Activated CD8-positive, alpha-beta T cell treated with anti-CD3 and anti-CD28 coated beads for 36 hours (primary cell): ENCODE results near the gene KMT2E. TPM values are rescaled to one million over a fixed set of nuclear protein-coding genes. Genes with fewer than 3 reads are reported as not detected.
A peak's percentile ranks its signal among the peaks of the same experiment; 100 is the strongest.

Experiments
- ATAC-seq: fragments of 200-7000 bp; cut with Tn5 transposase; one replicate; pipeline ENCODE4 v1.10.0; 2021; ENCODE audit warnings: mild to moderate bottlenecking, moderate library complexity
- CTCF ChIA-PET: fragments of 350-600 bp; sonication (Branson Sonifier 250); formaldehyde crosslinking; loops from one replicate; lab custom pipeline; 2021; ENCODE audit warnings: antibody characterized with exemption; lab: Charles Lee
- POLR2A ChIA-PET: fragments of 350-600 bp; sonication (Branson Sonifier 250); formaldehyde crosslinking; loops from one replicate; lab custom pipeline; 2021; ENCODE audit warnings: antibody characterized with exemption; lab: Charles Lee
- DNase-seq: peaks from one replicate; pipeline ENCODE4 v3.0.0-alpha.2; 2020
- H3K27ac Mint-ChIP-seq: one replicate; pipeline ENCODE4 v1.8.0; 2021; ENCODE audit warnings: mild to moderate bottlenecking, mixed read lengths
- H3K27me3 Mint-ChIP-seq: one replicate; pipeline ENCODE4 v1.8.0; 2021; ENCODE audit warnings: mixed read lengths
- H3K36me3 Mint-ChIP-seq: one replicate; pipeline ENCODE4 v1.8.0; 2021; ENCODE audit warnings: low read depth, mixed read lengths
- H3K4me1 Mint-ChIP-seq: one replicate; pipeline ENCODE4 v1.8.0; 2021; ENCODE audit warnings: low read depth, mixed read lengths
- H3K4me3 Mint-ChIP-seq: one replicate; pipeline ENCODE4 v1.8.0; 2021; ENCODE audit warnings: mild to moderate bottlenecking, moderate library complexity, mixed read lengths
- H3K9me3 Mint-ChIP-seq: one replicate; pipeline ENCODE4 v1.8.0; 2021; ENCODE audit warnings: mixed read lengths
- CTCF ChIP-seq: fragments of 200-600 bp; IDR thresholded peaks from one replicate; pipeline ENCODE4 v1.8.0; 2022; ENCODE audit warnings: antibody characterized with exemption, mild to moderate bottlenecking
- intact Hi-C: fragments of 100-400 bp; cut with micrococcal nuclease; formaldehyde crosslinking; loops from one replicate; pipeline ENCODE4 v1.10.0; 2022
- total RNA-seq, 2 experiments: library from RNA; stranded (reverse); gene quantifications; one replicate each; pipeline ENCODE4 v1.2.3, GENCODE V29; 2021

KMT2E gene
- total RNA-seq, 2 experiments from 2014 or later, result 94.7 to 98.4 TPM

GRCh38 chr7:105131890-105132289, 117.9 kb downstream of the KMT2E start:
- H3K27ac Mint-ChIP-seq, result peak overlapping the region; percentile 38
- no peaks in the 10 kb centered on the region for H3K9me3 Mint-ChIP-seq
- ChIA-PET CTCF (interaction anchor here (0.5 kb wide), 1 partner anchor 11 kb away, joined by 3 read pairs; no protein-coding TSS in a partner anchor), POLR2A (no interaction called here)
- H3K4me3 Mint-ChIP-seq, result no peak overlapping the region
- intact Hi-C loops, result no loop called here
- DNase-seq (peak; percentile 38), ATAC-seq (no peak)
- H3K36me3 Mint-ChIP-seq, result peaks cover 8% of the 10 kb centered on the region
- H3K4me1 Mint-ChIP-seq, result peaks cover 37% of the 10 kb centered on the region
- no peak for TF ChIP-seq CTCF
- no peaks in the 10 kb centered on the region for H3K27me3 Mint-ChIP-seq

- Mint-ChIP-seq H3K4me1 (peaks cover 32% of the 10 kb centered on the region), H3K9me3 (no peaks in the 10 kb centered on the region), H3K36me3 (peaks cover 8% of the 10 kb centered on the region), H3K27me3 (no peaks in the 10 kb centered on the region), H3K4me3 (no peak overlapping the region), H3K27ac (no peak overlapping the region)
- POLR2A ChIA-PET, result no interaction called here
- DNase-seq, result peak; percentile 27
- peak; percentile 41 for ATAC-seq
- CTCF ChIA-PET, result interaction anchor here (0.5 kb wide), 1 partner anchor 12 kb away, joined by 3 read pairs; no protein-coding TSS in a partner anchor
- intact Hi-C loops, result no loop called here
- TF ChIP-seq CTCF, result no peak
These were observed 118.3 kb downstream of the KMT2E start for GRCh38 chr7:105132335-105132734.

GRCh38 chr7:105132835-105133234, 118.8 kb downstream of the KMT2E start:
- H3K9me3 Mint-ChIP-seq, result no peaks in the 10 kb centered on the region
- H3K27me3 Mint-ChIP-seq, result no peaks in the 10 kb centered on the region
- H3K27ac Mint-ChIP-seq, result no peak overlapping the region
- DNase-seq (no peak), ATAC-seq (no peak)
- ChIA-PET CTCF (no interaction called here), POLR2A (no interaction called here)
- TF ChIP-seq CTCF, result no peak
- no peak overlapping the region for H3K4me3 Mint-ChIP-seq
- H3K4me1 Mint-ChIP-seq, result peaks cover 28% of the 10 kb centered on the region
- H3K36me3 Mint-ChIP-seq, result peaks cover 8% of the 10 kb centered on the region
- intact Hi-C loops, result no loop called here

GRCh38 chr7:105133358-105133757, 119.4 kb downstream of the KMT2E start:
- peaks cover 24% of the 10 kb centered on the region for H3K4me1 Mint-ChIP-seq
- ChIA-PET POLR2A (no interaction called here), CTCF (no interaction called here)
- H3K9me3 Mint-ChIP-seq, result no peaks in the 10 kb centered on the region
- H3K27ac Mint-ChIP-seq, result no peak overlapping the region
- H3K36me3 Mint-ChIP-seq, result peaks cover 10% of the 10 kb centered on the region
- intact Hi-C loops, result no loop called here
- DNase-seq, result no peak
- H3K4me3 Mint-ChIP-seq, result no peak overlapping the region
- ATAC-seq, result no peak
- no peak for TF ChIP-seq CTCF
- H3K27me3 Mint-ChIP-seq, result no peaks in the 10 kb centered on the region

- Mint-ChIP-seq H3K4me3 (no peak overlapping the region), H3K4me1 (peaks cover 24% of the 10 kb centered on the region), H3K27ac (no peak overlapping the region), H3K9me3 (no peaks in the 10 kb centered on the region), H3K36me3 (peaks cover 10% of the 10 kb centered on the region), H3K27me3 (no peaks in the 10 kb centered on the region)
- intact Hi-C loops, result no loop called here
- ATAC-seq (no peak), DNase-seq (no peak)
- TF ChIP-seq CTCF, result no peak
- ChIA-PET CTCF (no interaction called here), POLR2A (no interaction called here)
These were observed 120.1 kb downstream of the KMT2E start for GRCh38 chr7:105133986-105134655.
